HepG2 (cell line): ENCODE data around the gene GRM7. TPM values are rescaled to one million over a fixed set of nuclear protein-coding genes. Genes with fewer than 3 reads are reported as not detected.

Experiments
- ATAC-seq: fragments of 200-7000 bp; cut with Tn5 transposase; 3 replicates; pipeline ENCODE4 v1.9.1; 2020; ENCODE audit warnings: mild to moderate bottlenecking, moderate library complexity
- BruUV-seq: library from RNA; stranded (reverse); fragments of 400-500 nt; replicated peaks from 2 replicates; lab custom pipeline; 2021; lab: Mats Ljungman, UMichigan
- CTCF ChIA-PET: fragments of 300-600 bp; formaldehyde crosslinking; extraction: SDS; loops from one replicate; lab custom pipeline; 2021; ENCODE audit warnings: low total read pairs, inconsistent platforms, low intra/inter-chr PET ratio; lab: Yijun Ruan, JAX
- POLR2A ChIA-PET: fragments of 350-600 bp; sonication (Branson Sonifier 250); formaldehyde crosslinking; loops from one replicate; lab custom pipeline; 2020; ENCODE audit warnings: antibody characterized with exemption, inconsistent platforms; lab: Yijun Ruan, JAX
- DNase-seq: peaks from one replicate; pipeline ENCODE4 v3.0.0-alpha.2; 2015; ENCODE audit warnings: low spot score
- FAIRE-seq: peaks from 3 replicates; lab custom pipeline; 2011; peaks lifted over from hg19 to GRCh38; lab: Jason Lieb, UNC
- H2AFZ ChIP-seq: one replicate; pipeline ENCODE4 v1.6.1; 2011; ENCODE audit warnings: low read length, inconsistent platforms
- H3K27ac ChIP-seq: fragments of 300-600 bp; 3 replicates; pipeline ENCODE4 v1.8.0; 2011; ENCODE audit warnings: mixed run types, mild to moderate bottlenecking, mixed read lengths, low read length, inconsistent platforms; ENCODE audit not compliant: insufficient read depth; ENCODE audit errors: extremely low read length
- H3K27me3 ChIP-seq, 2 experiments: fragments of 200-600 bp in 1 of 2; 2 replicates in 1 of 2; 3 replicates in 1 of 2; pipeline versions ENCODE4 v1.6.0 to v1.8.0; 2011; ENCODE audit warnings: low read length in 2 of 2, mild to moderate bottlenecking in 2 of 2, moderate library complexity in 2 of 2, inconsistent platforms in 1 of 2; ENCODE audit not compliant: insufficient read depth in 2 of 2, control insufficient read depth in 1 of 2
- H3K36me3 ChIP-seq, 2 experiments: fragments of 200-600 bp in 1 of 2; replicated peaks in 1 of 2; 2 replicates in 1 of 2; 3 replicates in 1 of 2; pipeline versions ENCODE4 v1.5.1 to v1.8.0; 2011; ENCODE audit warnings: low read length in 2 of 2, inconsistent platforms in 1 of 2; ENCODE audit not compliant: insufficient read depth in 2 of 2, control insufficient read depth in 1 of 2
- H3K4me1 ChIP-seq: 2 replicates; pipeline ENCODE4 v1.5.1; 2012; ENCODE audit warnings: low read length, inconsistent platforms; ENCODE audit not compliant: insufficient read depth
- H3K4me2 ChIP-seq: 2 replicates; pipeline ENCODE4 v1.6.0; 2011; ENCODE audit warnings: low read depth, low read length, inconsistent platforms
- H3K4me3 ChIP-seq, 3 experiments: fragments of 200-600 bp in 1 of 3; sonication (generic), shearing (Covaris generic) in 1 of 3; replicated peaks in 1 of 3; 2 replicates each; pipeline ENCODE4 v1.5.1; 2011 to 2016; ENCODE audit warnings: low read length in 3 of 3, inconsistent platforms in 2 of 3, low read depth in 2 of 3, mild to moderate bottlenecking in 2 of 3, control low read depth in 1 of 3, mixed read lengths in 1 of 3; ENCODE audit not compliant: insufficient read depth in 1 of 3
- H3K79me2 ChIP-seq: one replicate; pipeline ENCODE4 v1.6.1; 2011; ENCODE audit warnings: low read length, inconsistent platforms; ENCODE audit not compliant: insufficient read depth
- H3K9ac ChIP-seq: 2 replicates; pipeline ENCODE4 v1.6.0; 2011; ENCODE audit warnings: mild to moderate bottlenecking, low read depth, low read length, inconsistent platforms; ENCODE audit not compliant: insufficient read depth
- H3K9me3 ChIP-seq: 2 replicates; pipeline ENCODE4 v1.5.1; 2012; ENCODE audit warnings: mild to moderate bottlenecking, low read length
- H4K20me1 ChIP-seq: 2 replicates; pipeline ENCODE4 v1.6.0; 2011; ENCODE audit warnings: inconsistent platforms, mild to moderate bottlenecking, low read length, moderate library complexity; ENCODE audit not compliant: insufficient read depth
- ATF6 ChIP-seq: sonication (generic); formaldehyde crosslinking; conservative IDR thresholded peaks from 2 replicates; pipeline ENCODE4 v1.4.0; 2020; ENCODE audit warnings: missing genetic modification reagents
- BORCS8-MEF2B ChIP-seq: sonication (generic); formaldehyde crosslinking; IDR thresholded peaks from 2 replicates; pipeline ENCODE4 v1.8.0; 2022; ENCODE audit warnings: mild to moderate bottlenecking, missing genetic modification reagents
- HNRNPK ChIP-seq: fragments of 200-400 bp; formaldehyde crosslinking; IDR thresholded peaks from 2 replicates; pipeline ENCODE4 v1.6.1; 2018; ENCODE audit warnings: low read length, low read depth, moderate library complexity, mild to moderate bottlenecking; ENCODE audit not compliant: poor library complexity, severe bottlenecking
- TCF7 ChIP-seq: sonication (generic); IDR thresholded peaks from 2 replicates; pipeline ENCODE4 v1.6.1; 2016; ENCODE audit warnings: antibody characterized with exemption, low read depth
- ZFP36 ChIP-seq: fragments of 150-350 bp; IDR thresholded peaks from 2 replicates; pipeline ENCODE4 v1.6.1; 2018; ENCODE audit warnings: borderline replicate concordance, low read length, low read depth; ENCODE audit not compliant: partially characterized antibody
- ZNF263 ChIP-seq: sonication (generic); formaldehyde crosslinking; IDR thresholded peaks from 2 replicates; pipeline ENCODE4 v1.4.0; 2020; ENCODE audit warnings: missing genetic modification reagents
- ZNF441 ChIP-seq: sonication (generic); formaldehyde crosslinking; IDR thresholded peaks from 2 replicates; pipeline ENCODE4 v1.7.0; 2021; ENCODE audit warnings: missing genetic modification reagents, borderline replicate concordance
- ZNF496 ChIP-seq: sonication (generic); formaldehyde crosslinking; IDR thresholded peaks from 2 replicates; pipeline ENCODE4 v1.8.1; 2023; ENCODE audit warnings: mild to moderate bottlenecking, moderate library complexity, missing genetic modification reagents; ENCODE audit not compliant: insufficient replicate concordance
- ZNF564 ChIP-seq: sonication (generic); formaldehyde crosslinking; IDR thresholded peaks from 2 replicates; pipeline ENCODE4 v1.8.1; 2023; ENCODE audit warnings: mild to moderate bottlenecking, missing genetic modification reagents
- ZNF567 ChIP-seq: sonication (generic); formaldehyde crosslinking; IDR thresholded peaks from 2 replicates; pipeline ENCODE4 v1.8.1; 2023; ENCODE audit warnings: mild to moderate bottlenecking, missing genetic modification reagents, borderline replicate concordance
- ZNF572 ChIP-seq: sonication (generic); formaldehyde crosslinking; IDR thresholded peaks from 2 replicates; pipeline ENCODE4 v1.5.1; 2020; ENCODE audit warnings: mild to moderate bottlenecking, missing genetic modification reagents
- ZNF609 ChIP-seq: sonication (generic); formaldehyde crosslinking; IDR thresholded peaks from 2 replicates; pipeline ENCODE4 v1.4.0; 2020; ENCODE audit warnings: mild to moderate bottlenecking, missing genetic modification reagents, borderline replicate concordance
- ZNF891 ChIP-seq: sonication (generic); formaldehyde crosslinking; IDR thresholded peaks from 2 replicates; pipeline ENCODE4 v1.5.0; 2020; ENCODE audit warnings: mild to moderate bottlenecking, missing genetic modification reagents
- WGBS: methylation state at CpG from one replicate; pipeline ENCODE4 v1.1.6; 2017; ENCODE audit warnings: low lambda C conversion rate; 5-methylcytosine and 5-hydroxymethylcytosine counted together
- in situ Hi-C: cut with HindIII; loops from 2 replicates; pipeline ENCODE4 v1.10.0; 2017; ENCODE audit warnings: low pct_unique_long_range_greater_than_20kb; ENCODE audit not compliant: extremely low pct_ligation_motif_present
- intact Hi-C: fragments of 100-400 bp; cut with micrococcal nuclease; formaldehyde crosslinking; loops from one replicate; pipeline ENCODE4 v1.10.0; 2022; ENCODE audit not compliant: unreplicated experiment
- polyA plus RNA-seq, 8 experiments: library from polyadenylated mRNA; depleted of rRNA in 3 of 8; stranded (reverse) in 7 of 8; unstranded in 1 of 8; fragments of >200 nt; fragmentation: Illumina TruSeq in 4 of 8; extraction: Trizol in 4 of 8; gene quantifications; 2 replicates each; pipeline versions ENCODE4 v1.2.1 to v1.2.3, GENCODE V29; 2011 to 2016; ENCODE audit warnings: low read depth in 4 of 8, missing spikeins in 1 of 8, mixed read lengths in 1 of 8; ENCODE audit not compliant: insufficient read depth in 1 of 8
- total RNA-seq, 5 experiments: library from RNA; depleted of rRNA; stranded (reverse); fragments of >200 nt; fragmentation: Illumina TruSeq; extraction: Trizol; gene quantifications; 2 replicates each; pipeline ENCODE4 v1.2.3, GENCODE V29; 2016; ENCODE audit warnings: low read depth in 1 of 5

The GRM7 gene
- total and polyA plus RNA-seq, 2 of the 13 experiments (the other 11 are each of a cell fraction or from before 2014, with no cell fraction given), result not detected

GRCh38 chr3:7205535-7205934 is 344.6 kb downstream of the GRM7 start:
- no peaks in the 10 kb centered on the region for H3K79me2 ChIP-seq
- FAIRE-seq (no peak), ATAC-seq (no peak), DNase-seq (no peak)
- in situ Hi-C loops, result no loop called here
- H3K4me2 ChIP-seq, result no peak overlapping the region
- no peaks in the 10 kb centered on the region for H3K27me3 ChIP-seq
- H3K36me3 ChIP-seq, result no peaks in the 10 kb centered on the region
- H3K9ac ChIP-seq, result no peak overlapping the region
- 14% methylated on average over 4 of the region's 4 CpGs for WGBS
- no peak overlapping the region for H2AFZ ChIP-seq
- no peak overlapping the region for H3K27ac ChIP-seq
- H3K9me3 ChIP-seq, result peaks cover 86% of the 10 kb centered on the region
- intact Hi-C loops, result no loop called here
- no peaks in the 10 kb centered on the region for H4K20me1 ChIP-seq
- TF ChIP-seq ZNF567 (CRISPR knock-in tag) (no peak), ZNF572 (CRISPR knock-in tag) (no peak), BORCS8-MEF2B (CRISPR knock-in tag) (no peak), ZFP36 (no peak), TCF7 (no peak), ZNF496 (no peak), HNRNPK (no peak)
- TF ChIP-seq, all 625 proteins: peak for 0
- Histone ChIP-seq H3K4me3 (no peak overlapping the region), H3K4me1 (no peaks in the 10 kb centered on the region)
- BruUV-seq, result no TSS peak
- ChIA-PET CTCF (no interaction called here), POLR2A (no interaction called here)

GRCh38 chr3:7205962-7206361 is 345.0 kb downstream of the GRM7 start:
- no peak overlapping the region for H3K27ac ChIP-seq
- no peak overlapping the region for H2AFZ ChIP-seq
- H3K4me2 ChIP-seq, result no peak overlapping the region
- no TSS peak for BruUV-seq
- no peaks in the 10 kb centered on the region for H3K36me3 ChIP-seq
- no peak overlapping the region for H3K4me3 ChIP-seq
- H3K4me1 ChIP-seq, result no peaks in the 10 kb centered on the region
- H3K79me2 ChIP-seq, result no peaks in the 10 kb centered on the region
- ATAC-seq (no peak), DNase-seq (no peak), FAIRE-seq (no peak)
- ChIA-PET POLR2A (no interaction called here), CTCF (no interaction called here)
- H3K9me3 ChIP-seq, result peaks cover 88% of the 10 kb centered on the region
- intact Hi-C loops, result no loop called here
- H3K9ac ChIP-seq, result no peak overlapping the region
- no peaks in the 10 kb centered on the region for H4K20me1 ChIP-seq
- WGBS, result 18% methylated on average over 4 of the region's 4 CpGs
- no peaks in the 10 kb centered on the region for H3K27me3 ChIP-seq
- in situ Hi-C loops, result no loop called here
- TF ChIP-seq ZNF441 (CRISPR knock-in tag), result no peak
- no peak for TF ChIP-seq ZNF263 (CRISPR knock-in tag)
- TF ChIP-seq ATF6 (CRISPR knock-in tag), result no peak
- no peak for TF ChIP-seq ZNF609 (CRISPR knock-in tag)
- TF ChIP-seq ZNF564 (CRISPR knock-in tag), result no peak
- no peak for TF ChIP-seq ZNF891
